Ishikawa (cell line): ENCODE data around the gene CASTOR2.
"Not testable (repeated sequence)": the region's sequence is repeated elsewhere in the genome, so short reads cannot be mapped to it uniquely, and the experiment has no call there.

ENCODE experiments used
- CEBPB ChIP-seq: IDR thresholded peaks from 2 replicates; pipeline ENCODE4 v1.6.1; 2012
- CREB1 ChIP-seq: IDR thresholded peaks from 2 replicates; pipeline ENCODE4 v1.6.1; 2012; ENCODE audit warnings: low read depth
- EGR1 ChIP-seq: IDR thresholded peaks from 2 replicates; pipeline ENCODE4 v1.6.1; 2012
- EP300 ChIP-seq: IDR thresholded peaks from 2 replicates; pipeline ENCODE4 v1.6.1; 2012; ENCODE audit warnings: borderline replicate concordance
- FOXM1 ChIP-seq: IDR thresholded peaks from 2 replicates; pipeline ENCODE4 v1.6.1; 2012; ENCODE audit warnings: low read depth, borderline replicate concordance
- MAX ChIP-seq: IDR thresholded peaks from 2 replicates; pipeline ENCODE4 v1.6.1; 2012
- NFIC ChIP-seq: IDR thresholded peaks from 2 replicates; pipeline ENCODE4 v1.6.1; 2012
- RAD21 ChIP-seq: IDR thresholded peaks from 2 replicates; pipeline ENCODE4 v1.6.1; 2012; ENCODE audit warnings: low read depth
- REST ChIP-seq: IDR thresholded peaks from 2 replicates; pipeline ENCODE4 v1.6.1; 2012; ENCODE audit warnings: low read depth, mild to moderate bottlenecking
- TAF1 ChIP-seq: IDR thresholded peaks from 2 replicates; pipeline ENCODE4 v1.6.1; 2012; ENCODE audit warnings: low read depth, mild to moderate bottlenecking
- TCF12 ChIP-seq: IDR thresholded peaks from 2 replicates; pipeline ENCODE4 v1.6.1; 2012; ENCODE audit warnings: low read depth
- TEAD4 ChIP-seq: IDR thresholded peaks from 2 replicates; pipeline ENCODE4 v1.6.1; 2012
- USF1 ChIP-seq: IDR thresholded peaks from 2 replicates; pipeline ENCODE4 v1.6.1; 2012
- YY1 ChIP-seq: IDR thresholded peaks from 2 replicates; pipeline ENCODE4 v1.6.1; 2012; ENCODE audit warnings: low read depth
- ZBTB7A ChIP-seq: IDR thresholded peaks from 2 replicates; pipeline ENCODE4 v1.6.1; 2012; ENCODE audit warnings: low read depth

Gene CASTOR2

GRCh38 chr7:74964511-74965119, at the start of gene CASTOR2:
Gene CASTOR2 (plus strand): TSS chr7:74964705. CDS start chr7:74964986, 281 bp downstream.
- TF ChIP-seq RAD21, CEBPB, MAX: not testable (repeated sequence)

- TF ChIP-seq RAD21 (no peak), TCF12 (no peak), NFIC (no peak), CREB1 (no peak), USF1 (no peak), REST (no peak), EGR1 (no peak), EP300 (no peak), MAX (no peak), ZBTB7A (no peak), FOXM1 (no peak), TEAD4 (no peak), CEBPB (no peak)
Observed at GRCh38 chr7:74993121-74993520, 28.6 kb downstream of the CASTOR2 start.

GRCh38 chr7:75010036-75010435, 45.5 kb downstream of the CASTOR2 start:
- TF ChIP-seq USF1, result no peak
- no peak for TF ChIP-seq FOXM1
- TF ChIP-seq NFIC, result no peak
- no peak for TF ChIP-seq MAX
- TF ChIP-seq TCF12, result no peak
- no peak for TF ChIP-seq EP300
- no peak for TF ChIP-seq RAD21
- no peak for TF ChIP-seq ZBTB7A
- TF ChIP-seq YY1, result no peak
- TF ChIP-seq EGR1, result no peak
- TF ChIP-seq CREB1, result no peak
- TF ChIP-seq TEAD4, result no peak
- TF ChIP-seq TAF1, result no peak
- no peak for TF ChIP-seq REST

- TF ChIP-seq RAD21 (no peak), TCF12 (no peak), YY1 (no peak), MAX (no peak), FOXM1 (no peak), EP300 (no peak), REST (no peak), CREB1 (no peak), TAF1 (no peak), USF1 (no peak), ZBTB7A (no peak), TEAD4 (no peak), EGR1 (no peak), NFIC (no peak), CEBPB (no peak)
Observed at GRCh38 chr7:75017832-75018231, 53.3 kb downstream of the CASTOR2 start.
